HepG2 (cell line): ENCODE data around the gene DHCR7. TPM values are rescaled to one million over a fixed set of nuclear protein-coding genes. Genes with fewer than 3 reads are reported as not detected.

Experiments used
- ATAC-seq: fragments of 200-7000 bp; cut with Tn5 transposase; 3 replicates; pipeline ENCODE4 v1.9.1; 2020; ENCODE audit warnings: mild to moderate bottlenecking, moderate library complexity
- BruUV-seq: library from RNA; stranded (reverse); fragments of 400-500 nt; replicated peaks from 2 replicates; lab custom pipeline; 2021; lab: Mats Ljungman, UMichigan
- CTCF ChIA-PET: fragments of 300-600 bp; formaldehyde crosslinking; extraction: SDS; loops from one replicate; lab custom pipeline; 2021; ENCODE audit warnings: low total read pairs, inconsistent platforms, low intra/inter-chr PET ratio; lab: Yijun Ruan, JAX
- POLR2A ChIA-PET: fragments of 350-600 bp; sonication (Branson Sonifier 250); formaldehyde crosslinking; loops from one replicate; lab custom pipeline; 2020; ENCODE audit warnings: antibody characterized with exemption, inconsistent platforms; lab: Yijun Ruan, JAX
- DNase-seq: peaks from one replicate; pipeline ENCODE4 v3.0.0-alpha.2; 2015; ENCODE audit warnings: low spot score
- FAIRE-seq: peaks from 3 replicates; lab custom pipeline; 2011; peaks lifted over from hg19 to GRCh38; lab: Jason Lieb, UNC
- H2AFZ ChIP-seq: one replicate; pipeline ENCODE4 v1.6.1; 2011; ENCODE audit warnings: low read length, inconsistent platforms
- H3K27ac ChIP-seq: fragments of 300-600 bp; 3 replicates; pipeline ENCODE4 v1.8.0; 2011; ENCODE audit warnings: mixed run types, mild to moderate bottlenecking, mixed read lengths, low read length, inconsistent platforms; ENCODE audit not compliant: insufficient read depth; ENCODE audit errors: extremely low read length
- H3K27me3 ChIP-seq, 2 experiments: fragments of 200-600 bp in 1 of 2; 2 replicates in 1 of 2; 3 replicates in 1 of 2; pipeline versions ENCODE4 v1.6.0 to v1.8.0; 2011; ENCODE audit warnings: low read length in 2 of 2, mild to moderate bottlenecking in 2 of 2, moderate library complexity in 2 of 2, inconsistent platforms in 1 of 2; ENCODE audit not compliant: insufficient read depth in 2 of 2, control insufficient read depth in 1 of 2
- H3K36me3 ChIP-seq, 2 experiments: fragments of 200-600 bp in 1 of 2; replicated peaks in 1 of 2; 2 replicates in 1 of 2; 3 replicates in 1 of 2; pipeline versions ENCODE4 v1.5.1 to v1.8.0; 2011; ENCODE audit warnings: low read length in 2 of 2, inconsistent platforms in 1 of 2; ENCODE audit not compliant: insufficient read depth in 2 of 2, control insufficient read depth in 1 of 2
- H3K4me1 ChIP-seq: 2 replicates; pipeline ENCODE4 v1.5.1; 2012; ENCODE audit warnings: low read length, inconsistent platforms; ENCODE audit not compliant: insufficient read depth
- H3K4me2 ChIP-seq: 2 replicates; pipeline ENCODE4 v1.6.0; 2011; ENCODE audit warnings: low read depth, low read length, inconsistent platforms
- H3K4me3 ChIP-seq, 3 experiments: fragments of 200-600 bp in 1 of 3; sonication (generic), shearing (Covaris generic) in 1 of 3; replicated peaks in 1 of 3; 2 replicates each; pipeline ENCODE4 v1.5.1; 2011 to 2016; ENCODE audit warnings: low read length in 3 of 3, inconsistent platforms in 2 of 3, low read depth in 2 of 3, mild to moderate bottlenecking in 2 of 3, control low read depth in 1 of 3, mixed read lengths in 1 of 3; ENCODE audit not compliant: insufficient read depth in 1 of 3
- H3K79me2 ChIP-seq: one replicate; pipeline ENCODE4 v1.6.1; 2011; ENCODE audit warnings: low read length, inconsistent platforms; ENCODE audit not compliant: insufficient read depth
- H3K9ac ChIP-seq: 2 replicates; pipeline ENCODE4 v1.6.0; 2011; ENCODE audit warnings: mild to moderate bottlenecking, low read depth, low read length, inconsistent platforms; ENCODE audit not compliant: insufficient read depth
- H3K9me3 ChIP-seq: 2 replicates; pipeline ENCODE4 v1.5.1; 2012; ENCODE audit warnings: mild to moderate bottlenecking, low read length
- H4K20me1 ChIP-seq: 2 replicates; pipeline ENCODE4 v1.6.0; 2011; ENCODE audit warnings: inconsistent platforms, mild to moderate bottlenecking, low read length, moderate library complexity; ENCODE audit not compliant: insufficient read depth
- DNMT3B ChIP-seq: conservative IDR thresholded peaks from 2 replicates; pipeline ENCODE4 v1.6.1; 2016; ENCODE audit warnings: missing biosample characterization, control low read depth
- FOXK2 ChIP-seq: fragments of 450-650 bp; IDR thresholded peaks from 2 replicates; pipeline ENCODE4 v1.6.1; 2016
- GLI4 ChIP-seq: sonication (generic); formaldehyde crosslinking; IDR thresholded peaks from 2 replicates; pipeline ENCODE4 v1.5.1; 2020; ENCODE audit warnings: missing genetic modification reagents, mild to moderate bottlenecking, moderate library complexity, borderline replicate concordance
- HMGA1 ChIP-seq: sonication (generic); formaldehyde crosslinking; conservative IDR thresholded peaks from 2 replicates; pipeline ENCODE4 v1.4.0; 2020; ENCODE audit warnings: missing genetic modification reagents
- HMGXB3 ChIP-seq: sonication (generic); formaldehyde crosslinking; IDR thresholded peaks from 2 replicates; pipeline ENCODE4 v1.4.0; 2020; ENCODE audit warnings: missing genetic modification reagents, borderline replicate concordance
- PRPF4 ChIP-seq: fragments of 200-400 bp; formaldehyde crosslinking; IDR thresholded peaks from 2 replicates; pipeline ENCODE4 v1.6.1; 2016; ENCODE audit warnings: low read length, low read depth; ENCODE audit not compliant: poor library complexity, severe bottlenecking
- PTBP1 ChIP-seq: fragments of 200-400 bp; formaldehyde crosslinking; IDR thresholded peaks from 2 replicates; pipeline ENCODE4 v1.6.1; 2018; ENCODE audit warnings: low read length, low read depth; ENCODE audit not compliant: poor library complexity, severe bottlenecking
- TIGD3 ChIP-seq: sonication (generic); formaldehyde crosslinking; IDR thresholded peaks from 2 replicates; pipeline ENCODE4 v1.5.1; 2020; ENCODE audit warnings: mild to moderate bottlenecking, missing genetic modification reagents, borderline replicate concordance
- TOPORS ChIP-seq: sonication (generic); formaldehyde crosslinking; IDR thresholded peaks from 2 replicates; pipeline ENCODE4 v1.8.0; 2023; ENCODE audit warnings: mild to moderate bottlenecking, missing genetic modification reagents
- TP53 ChIP-seq: sonication (generic); formaldehyde crosslinking; conservative IDR thresholded peaks from 2 replicates; pipeline ENCODE4 v1.4.0; 2020; ENCODE audit warnings: missing genetic modification reagents
- ZBTB2 ChIP-seq: sonication (generic); formaldehyde crosslinking; IDR thresholded peaks from 2 replicates; pipeline ENCODE4 v1.8.0; 2022; ENCODE audit warnings: low read depth, missing genetic modification reagents
- ZBTB26 ChIP-seq: IDR thresholded peaks from 2 replicates; pipeline ENCODE4 v1.6.1; 2016; ENCODE audit warnings: missing compliant biosample characterization, missing genetic modification reagents, borderline replicate concordance
- ZMAT3 ChIP-seq: sonication (generic); formaldehyde crosslinking; conservative IDR thresholded peaks from 2 replicates; pipeline ENCODE4 v1.7.0; 2021; ENCODE audit warnings: missing genetic modification reagents
- ZNF101 ChIP-seq: sonication (generic); formaldehyde crosslinking; IDR thresholded peaks from 2 replicates; pipeline ENCODE4 v1.4.0; 2020; ENCODE audit warnings: mild to moderate bottlenecking, low read depth, missing genetic modification reagents, borderline replicate concordance
- ZNF562 ChIP-seq: sonication (generic); formaldehyde crosslinking; IDR thresholded peaks from 2 replicates; pipeline ENCODE4 v1.8.0; 2022; ENCODE audit warnings: missing genetic modification reagents, borderline replicate concordance
- ZNF607 ChIP-seq: sonication (generic); formaldehyde crosslinking; IDR thresholded peaks from 2 replicates; pipeline ENCODE4 v1.5.1; 2020; ENCODE audit warnings: missing genetic modification reagents, mild to moderate bottlenecking, borderline replicate concordance
- WGBS: methylation state at CpG from one replicate; pipeline ENCODE4 v1.1.6; 2017; ENCODE audit warnings: low lambda C conversion rate; 5-methylcytosine and 5-hydroxymethylcytosine counted together
- in situ Hi-C: cut with HindIII; loops from 2 replicates; pipeline ENCODE4 v1.10.0; 2017; ENCODE audit warnings: low pct_unique_long_range_greater_than_20kb; ENCODE audit not compliant: extremely low pct_ligation_motif_present
- intact Hi-C: fragments of 100-400 bp; cut with micrococcal nuclease; formaldehyde crosslinking; loops from one replicate; pipeline ENCODE4 v1.10.0; 2022; ENCODE audit not compliant: unreplicated experiment
- polyA plus RNA-seq, 8 experiments: library from polyadenylated mRNA; depleted of rRNA in 3 of 8; stranded (reverse) in 7 of 8; unstranded in 1 of 8; fragments of >200 nt; fragmentation: Illumina TruSeq in 4 of 8; extraction: Trizol in 4 of 8; gene quantifications; 2 replicates each; pipeline versions ENCODE4 v1.2.1 to v1.2.3, GENCODE V29; 2011 to 2016; ENCODE audit warnings: low read depth in 4 of 8, missing spikeins in 1 of 8, mixed read lengths in 1 of 8; ENCODE audit not compliant: insufficient read depth in 1 of 8
- total RNA-seq, 5 experiments: library from RNA; depleted of rRNA; stranded (reverse); fragments of >200 nt; fragmentation: Illumina TruSeq; extraction: Trizol; gene quantifications; 2 replicates each; pipeline ENCODE4 v1.2.3, GENCODE V29; 2016; ENCODE audit warnings: low read depth in 1 of 5

DHCR7 gene
- total and polyA plus RNA-seq, 2 of the 13 experiments (the other 11 are each of a cell fraction or from before 2014, with no cell fraction given), result 96.0 to 143 TPM

GRCh38 chr11:71467164-71467563, 19.0 kb upstream of the DHCR7 start:
- H3K27ac ChIP-seq, result no peak overlapping the region
- H4K20me1 ChIP-seq, result no peaks in the 10 kb centered on the region
- BruUV-seq, result no TSS peak
- peaks cover 4% of the 10 kb centered on the region; the same call in 1 of the 2 replicates for H3K9me3 ChIP-seq
- no peaks in the 10 kb centered on the region for H3K27me3 ChIP-seq
- H3K79me2 ChIP-seq, result no peaks in the 10 kb centered on the region
- no peak overlapping the region for H3K9ac ChIP-seq
- POLR2A ChIA-PET, result no interaction called here
- CTCF ChIA-PET, result no interaction called here
- H2AFZ ChIP-seq, result no peak overlapping the region
- FAIRE-seq (no peak), ATAC-seq (no peak), DNase-seq (no peak)
- H3K4me2 ChIP-seq, result no peak overlapping the region
- in situ Hi-C loops, result no loop called here
- no peak overlapping the region for H3K4me3 ChIP-seq
- WGBS, result 97% methylated on average over 6 of the region's 6 CpGs
- intact Hi-C loops, result no loop called here
- peaks cover 11% of the 10 kb centered on the region for H3K4me1 ChIP-seq
- H3K36me3 ChIP-seq, result peaks cover under 1 to 23% of the 10 kb centered on the region in 2 experiments; a peak in 3 of 5 replicates
- TF ChIP-seq HMGA1 (CRISPR knock-in tag) (no peak), TP53 (CRISPR knock-in tag) (no peak), DNMT3B (CRISPR knock-in tag) (no peak), PTBP1 (no peak), TIGD3 (CRISPR knock-in tag) (no peak), HMGXB3 (CRISPR knock-in tag) (no peak), PRPF4 (no peak), ZNF562 (CRISPR knock-in tag) (no peak), TOPORS (no peak), ZBTB26 (no peak), ZMAT3 (CRISPR knock-in tag) (no peak), ZBTB2 (no peak), GLI4 (no peak), FOXK2 (no peak), ZNF101 (CRISPR knock-in tag) (no peak), ZNF607 (CRISPR knock-in tag) (no peak)
